Common myeloid progenitor, CD34-positive (primary cell): Measurements from ENCODE around the gene C2orf68.

Experiments
- CTCF ChIA-PET: fragments of 350-600 bp; sonication (Branson Sonifier 250); formaldehyde crosslinking; loops from one replicate; lab custom pipeline; 2021; ENCODE audit warnings: antibody characterized with exemption; lab: Charles Lee
- POLR2A ChIA-PET: fragments of 350-600 bp; sonication (Branson Sonifier 250); formaldehyde crosslinking; loops from one replicate; lab custom pipeline; 2021; ENCODE audit warnings: antibody characterized with exemption; lab: Charles Lee
- DNase-seq, 3 donors: peaks; one replicate each; pipeline versions ENCODE4 v3.0.0 to v3.0.0-alpha.2; 2013
- H3K27ac ChIP-seq, 2 experiments: 1 replicate in 1 of 2; 2 replicates in 1 of 2; pipeline ENCODE4 v1.7.0; 2013; ENCODE audit warnings: inconsistent platforms in 2 of 2, low read length in 2 of 2, mild to moderate bottlenecking in 2 of 2, low read depth in 1 of 2, moderate library complexity in 1 of 2; ENCODE audit not compliant: severe bottlenecking in 2 of 2, insufficient read depth in 1 of 2, poor library complexity in 1 of 2
- H3K27me3 ChIP-seq, 5 experiments: replicated peaks in 2 of 5; 1 replicate in 3 of 5; 2 replicates in 2 of 5; pipeline versions ENCODE4 v1.6.1 to v1.7.0; 2013; ENCODE audit warnings: low read length in 4 of 5, mild to moderate bottlenecking in 2 of 5, moderate library complexity in 2 of 5, inconsistent platforms in 1 of 5; ENCODE audit not compliant: insufficient read depth in 5 of 5, control insufficient read depth in 4 of 5
- H3K36me3 ChIP-seq, 4 experiments: 1 replicate in 2 of 4; 2 replicates in 2 of 4; pipeline versions ENCODE4 v1.6.1 to v1.7.0; 2013; ENCODE audit warnings: low read length in 3 of 4, control low read depth in 1 of 4, mild to moderate bottlenecking in 1 of 4; ENCODE audit not compliant: control insufficient read depth in 4 of 4, insufficient read depth in 4 of 4
- H3K4me1 ChIP-seq, 4 experiments: 1 replicate in 3 of 4; 2 replicates in 1 of 4; pipeline versions ENCODE4 v1.6.1 to v1.7.1; 2013; ENCODE audit warnings: low read length in 3 of 4, mild to moderate bottlenecking in 3 of 4, control low read depth in 1 of 4, inconsistent platforms in 1 of 4, moderate library complexity in 1 of 4; ENCODE audit not compliant: control insufficient read depth in 4 of 4, insufficient read depth in 4 of 4; ENCODE audit errors: control extremely low read depth in 1 of 4
- H3K4me3 ChIP-seq, 7 experiments: 1 replicate in 4 of 7; 2 replicates in 3 of 7; pipeline versions ENCODE4 v1.5.1 to v1.7.0; 2013; ENCODE audit warnings: mild to moderate bottlenecking in 7 of 7, low read length in 6 of 7, moderate library complexity in 6 of 7, inconsistent platforms in 2 of 7, low read depth in 2 of 7, control low read depth in 1 of 7; ENCODE audit not compliant: insufficient read depth in 4 of 7, control insufficient read depth in 1 of 7; ENCODE audit errors: extremely low read depth in 1 of 7
- H3K9me3 ChIP-seq, 5 experiments: 1 replicate in 4 of 5; 2 replicates in 1 of 5; pipeline versions ENCODE4 v1.6.1 to v1.7.1; 2013; ENCODE audit warnings: low read length in 4 of 5, mild to moderate bottlenecking in 2 of 5, inconsistent platforms in 1 of 5, low read depth in 1 of 5, moderate library complexity in 1 of 5; ENCODE audit not compliant: control insufficient read depth in 4 of 5, insufficient read depth in 2 of 5; ENCODE audit errors: control extremely low read depth in 1 of 5
- WGBS: methylation state at CpG from one replicate; pipeline ENCODE4 v1.1.5; 2013; ENCODE audit not compliant: insufficient coverage; 5-methylcytosine and 5-hydroxymethylcytosine counted together

C2orf68 gene

GRCh38 chr2:85584857-85585780, 26.7 kb downstream of the C2orf68 start:
- H3K4me1 ChIP-seq, result peaks cover 13 to 76% (median 69%) of the 10 kb centered on the region in 4 experiments
- H3K9me3 ChIP-seq, result no peaks in the 10 kb centered on the region
- peak in 2 of 3 donors; percentile 47 to 59 for DNase-seq
- WGBS, result 13% methylated on average over 3 of the region's 9 CpGs
- peak overlapping the region; percentile 0 to 81 (median 60) for H3K4me3 ChIP-seq
- POLR2A ChIA-PET, result interaction anchor here (0.7 to 1.0 kb wide), 2 partner anchors 10 to 12 kb away, joined by 3 to 6 read pairs; partner anchors contain the start of gene RNF181
- H3K27ac ChIP-seq, result peak overlapping the region; percentile 66 to 79
- peaks cover 5 to 42% (median 19%) of the 10 kb centered on the region in 4 experiments for H3K36me3 ChIP-seq
- CTCF ChIA-PET, result interaction anchor here (0.6 kb wide), 2 partner anchors 35 to 300 kb away, joined by 3 read pairs; no protein-coding TSS in a partner anchor
- no peaks in the 10 kb centered on the region for H3K27me3 ChIP-seq

GRCh38 chr2:85584354-85584856, 27.5 kb downstream of the C2orf68 start, which contains the start of gene VAMP5:
Gene VAMP5 (plus strand): TSS chr2:85584431. CDS start chr2:85584491, 60 bp downstream.
- H3K27me3 ChIP-seq, result no peaks in the 10 kb centered on the region
- POLR2A ChIA-PET, result interaction anchor here (1.0 kb wide), 1 partner anchor 33 kb away, joined by 4 read pairs; no protein-coding TSS in a partner anchor
- H3K4me3 ChIP-seq, result peak within 1 kb of the TSS; percentile 0 to 81 (median 60)
- no peaks in the 10 kb centered on the region for H3K9me3 ChIP-seq
- DNase-seq, result peak in 2 of 3 donors; percentile 61 to 70
- peaks cover 5 to 45% (median 20%) of the 10 kb centered on the region in 4 experiments for H3K36me3 ChIP-seq
- H3K4me1 ChIP-seq, result peaks cover 16 to 77% (median 71%) of the 10 kb centered on the region in 4 experiments
- peak within 1 kb of the TSS; percentile 66 to 79 for H3K27ac ChIP-seq
- WGBS, result 6% methylated on average over 48 of the region's 52 CpGs
- CTCF ChIA-PET, result interaction anchor here (0.6 kb wide), 1 partner anchor 35 kb away, joined by 3 read pairs; no protein-coding TSS in a partner anchor

GRCh38 chr2:85583667-85584353, 28.1 kb downstream of the C2orf68 start:
- Histone ChIP-seq H3K27me3 (no peaks in the 10 kb centered on the region), H3K4me1 (peaks cover 22 to 77% (median 71%) of the 10 kb centered on the region in 4 experiments), H3K36me3 (peaks cover 5 to 49% (median 20%) of the 10 kb centered on the region in 4 experiments), H3K9me3 (no peaks in the 10 kb centered on the region), H3K4me3 (peak overlapping the region in 4 of 7 experiments; percentile 52 to 81 (median 76)), H3K27ac (peak overlapping the region; percentile 10 to 79)
- peak in 1 of 3 donors; percentile 30 for DNase-seq
- POLR2A ChIA-PET, result interaction anchor here (1.0 kb wide), 1 partner anchor 33 kb away, joined by 4 read pairs; no protein-coding TSS in a partner anchor
- CTCF ChIA-PET, result interaction anchor here (0.7 to 0.8 kb wide), 2 partner anchors 14 to 17 kb away, joined by 3 read pairs; no protein-coding TSS in a partner anchor
- 31% methylated on average over 13 of the region's 16 CpGs for WGBS

GRCh38 chr2:85582492-85582891, 29.4 kb downstream of the C2orf68 start:
- POLR2A ChIA-PET, result no interaction called here
- DNase-seq, result no peak
- Histone ChIP-seq H3K4me1 (peaks cover 24 to 77% (median 71%) of the 10 kb centered on the region in 4 experiments), H3K4me3 (no peak overlapping the region), H3K27ac (no peak overlapping the region), H3K36me3 (peaks cover 5 to 49% (median 20%) of the 10 kb centered on the region in 4 experiments), H3K27me3 (no peaks in the 10 kb centered on the region), H3K9me3 (no peaks in the 10 kb centered on the region)
- CTCF ChIA-PET, result no interaction called here
- WGBS, result no CpG with 5 or more reads among the region's 1 CpG

GRCh38 chr2:85580206-85580605, 31.7 kb downstream of the C2orf68 start:
- ChIA-PET CTCF (interaction anchor here (0.6 to 2.0 kb wide), 3 partner anchors 11 to 29 kb away, joined by 3 to 9 read pairs (median 3); no protein-coding TSS in a partner anchor), POLR2A (no interaction called here)
- H3K27me3 ChIP-seq, result no peaks in the 10 kb centered on the region
- no peak for DNase-seq
- peak overlapping the region in 4 of 7 experiments; percentile 72 to 92 (median 78) for H3K4me3 ChIP-seq
- H3K4me1 ChIP-seq, result peaks cover 17 to 70% (median 59%) of the 10 kb centered on the region in 4 experiments
- peak overlapping the region; percentile 91 to 95 for H3K27ac ChIP-seq
- H3K36me3 ChIP-seq, result peaks cover 5 to 47% (median 20%) of the 10 kb centered on the region in 4 experiments
- WGBS, result 100% methylated on average over 2 of the region's 3 CpGs
- no peaks in the 10 kb centered on the region for H3K9me3 ChIP-seq

GRCh38 chr2:85579266-85579935, 32.5 kb downstream of the C2orf68 start:
- Histone ChIP-seq H3K4me3 (peak overlapping the region in 6 of 7 experiments; percentile 67 to 92 (median 74)), H3K4me1 (peaks cover 12 to 62% (median 52%) of the 10 kb centered on the region in 4 experiments), H3K27me3 (no peaks in the 10 kb centered on the region), H3K9me3 (no peaks in the 10 kb centered on the region), H3K27ac (peak overlapping the region; percentile 91 to 95), H3K36me3 (peaks cover 5 to 42% (median 20%) of the 10 kb centered on the region in 4 experiments)
- peak in 1 of 3 donors; percentile 52 for DNase-seq
- WGBS, result 31% methylated on average over 4 of the region's 6 CpGs
- ChIA-PET POLR2A (interaction anchor here (1.0 to 1.3 kb wide), 3 partner anchors 23 to 41 kb away, joined by 3 read pairs; partner anchors contain the start of genes MAT2A and TMEM150A), CTCF (interaction anchor here (0.6 to 2.3 kb wide), 7 partner anchors 9 to 526 kb away, joined by 3 to 18 read pairs (median 4); no protein-coding TSS in a partner anchor)
